HepG2 (cell line): ENCODE data around the gene MAML1. TPM values are rescaled to one million over a fixed set of nuclear protein-coding genes. Genes with fewer than 3 reads are reported as not detected.

Experiments
- CREB3 ChIP-seq: sonication (generic); formaldehyde crosslinking; IDR thresholded peaks from 2 replicates; pipeline ENCODE4 v1.5.0; 2020; ENCODE audit warnings: missing genetic modification reagents
- GMEB1 ChIP-seq: sonication (generic); formaldehyde crosslinking; IDR thresholded peaks from 2 replicates; pipeline ENCODE4 v1.5.1; 2020; ENCODE audit warnings: missing genetic modification reagents, mild to moderate bottlenecking, borderline replicate concordance
- HNF4A ChIP-seq: sonication (generic); formaldehyde crosslinking; IDR thresholded peaks from 2 replicates; pipeline ENCODE4 v1.4.0; 2020; ENCODE audit warnings: missing genetic modification reagents
- MBD4 ChIP-seq: IDR thresholded peaks from 2 replicates; pipeline ENCODE4 v1.6.1; 2012; ENCODE audit warnings: low read length, inconsistent platforms, borderline replicate concordance
- MLXIP ChIP-seq: sonication (generic); formaldehyde crosslinking; IDR thresholded peaks from 2 replicates; pipeline ENCODE4 v1.9.0; 2021; ENCODE audit warnings: missing genetic modification reagents, borderline replicate concordance
- NFE2L2 ChIP-seq: fragments of 150-350 bp; IDR thresholded peaks from 2 replicates; pipeline ENCODE4 v1.6.1; 2014; ENCODE audit warnings: low read length
- RNF2 ChIP-seq: fragments of 450-650 bp; conservative IDR thresholded peaks from 2 replicates; pipeline ENCODE4 v1.6.1; 2016; ENCODE audit warnings: low read depth
- SMARCC2 ChIP-seq: fragments of 450-650 bp; IDR thresholded peaks from 2 replicates; pipeline ENCODE4 v1.6.1; 2017; ENCODE audit warnings: antibody characterized with exemption, mild to moderate bottlenecking
- TEAD2 ChIP-seq: sonication (generic); formaldehyde crosslinking; IDR thresholded peaks from 2 replicates; pipeline ENCODE4 v1.9.0; 2021; ENCODE audit warnings: missing genetic modification reagents
- ZMYM4 ChIP-seq: sonication (generic); formaldehyde crosslinking; IDR thresholded peaks from 2 replicates; pipeline ENCODE4 v1.8.1; 2023; ENCODE audit warnings: mild to moderate bottlenecking, missing genetic modification reagents
- ZNF143 ChIP-seq: sonication (generic); formaldehyde crosslinking; IDR thresholded peaks from 2 replicates; pipeline ENCODE4 v1.4.0; 2020; ENCODE audit warnings: missing genetic modification reagents
- ZNF318 ChIP-seq: sonication (generic); formaldehyde crosslinking; IDR thresholded peaks from 2 replicates; pipeline ENCODE4 v1.4.0; 2020; ENCODE audit warnings: mild to moderate bottlenecking, missing genetic modification reagents
- ZNF562 ChIP-seq: sonication (generic); formaldehyde crosslinking; IDR thresholded peaks from 2 replicates; pipeline ENCODE4 v1.8.0; 2022; ENCODE audit warnings: missing genetic modification reagents, borderline replicate concordance
- ZNF737 ChIP-seq: sonication (generic); formaldehyde crosslinking; IDR thresholded peaks from 2 replicates; pipeline ENCODE4 v1.5.0; 2020; ENCODE audit warnings: missing genetic modification reagents, mild to moderate bottlenecking, borderline replicate concordance
- polyA plus RNA-seq, 8 experiments: library from polyadenylated mRNA; depleted of rRNA in 3 of 8; stranded (reverse) in 7 of 8; unstranded in 1 of 8; fragments of >200 nt; fragmentation: Illumina TruSeq in 4 of 8; extraction: Trizol in 4 of 8; gene quantifications; 2 replicates each; pipeline versions ENCODE4 v1.2.1 to v1.2.3, GENCODE V29; 2011 to 2016; ENCODE audit warnings: low read depth in 4 of 8, missing spikeins in 1 of 8, mixed read lengths in 1 of 8; ENCODE audit not compliant: insufficient read depth in 1 of 8
- total RNA-seq, 5 experiments: library from RNA; depleted of rRNA; stranded (reverse); fragments of >200 nt; fragmentation: Illumina TruSeq; extraction: Trizol; gene quantifications; 2 replicates each; pipeline ENCODE4 v1.2.3, GENCODE V29; 2016; ENCODE audit warnings: low read depth in 1 of 5

The MAML1 gene
- total and polyA plus RNA-seq, 2 of the 13 experiments (the other 11 are each of a cell fraction or from before 2014, with no cell fraction given) = 10.0 to 10.8 TPM

GRCh38 chr5:179820483-179821297 is 88.1 kb downstream of the MAML1 start, which contains the start of gene SQSTM1 (continued):
- 0 out of 2 replicates have a peak, but pooled peaks have one; percentile 5 for TF ChIP-seq HNF4A
- TF ChIP-seq CREB3 (CRISPR knock-in tag) = no peak
- peak; percentile 98 for TF ChIP-seq NFE2L2
- TF ChIP-seq TEAD2 (CRISPR knock-in tag) = no peak
- no peak; the same call in 1 of the 2 replicates for TF ChIP-seq ZNF143 (CRISPR knock-in tag)
- no peak; the same call in 1 of the 2 replicates for TF ChIP-seq MLXIP (CRISPR knock-in tag)
- no peak for TF ChIP-seq MBD4
- no peak for TF ChIP-seq SMARCC2
- TF ChIP-seq ZNF737 (CRISPR knock-in tag) = no peak
- peak; percentile 45 for TF ChIP-seq ZMYM4 (CRISPR knock-in tag)
- TF ChIP-seq GMEB1 (CRISPR knock-in tag) = no peak; the same call in 1 of the 2 replicates
- no peak for TF ChIP-seq RNF2
- TF ChIP-seq ZNF562 (CRISPR knock-in tag) = no peak
- TF ChIP-seq ZNF318 (CRISPR knock-in tag) = no peak
